GM19099 (cell line): ENCODE measurements around the gene UBASH3A.

ENCODE experiments used
- POLR2A ChIP-seq: IDR thresholded peaks from 3 replicates; pipeline ENCODE4 v1.6.1; 2011; ENCODE audit warnings: low read depth; ENCODE audit not compliant: insufficient read length; ENCODE audit errors: extremely low read depth

UBASH3A gene

GRCh38 chr21:42367367-42368165 is 36.1 kb upstream of the UBASH3A start:
- no peak for TF ChIP-seq POLR2A

- TF ChIP-seq POLR2A = no peak
Observed at GRCh38 chr21:42369821-42370220, 33.9 kb upstream of the UBASH3A start.

GRCh38 chr21:42370894-42371654 is 32.6 kb upstream of the UBASH3A start:
- TF ChIP-seq POLR2A = no peak

GRCh38 chr21:42373196-42373907 is 30.4 kb upstream of the UBASH3A start:
- no peak for TF ChIP-seq POLR2A

- TF ChIP-seq POLR2A = no peak
Observed at GRCh38 chr21:42373908-42374455, 29.7 kb upstream of the UBASH3A start.

- TF ChIP-seq POLR2A = no peak
Observed at GRCh38 chr21:42374457-42374856, 29.2 kb upstream of the UBASH3A start.

GRCh38 chr21:42374864-42375499 is 28.7 kb upstream of the UBASH3A start:
- no peak for TF ChIP-seq POLR2A

- TF ChIP-seq POLR2A = no peak
Observed at GRCh38 chr21:42375506-42375905, 28.2 kb upstream of the UBASH3A start.

- TF ChIP-seq POLR2A = no peak
Observed at GRCh38 chr21:42375966-42376337, 27.8 kb upstream of the UBASH3A start.

- no peak for TF ChIP-seq POLR2A
Observed at GRCh38 chr21:42376338-42376982, 27.2 kb upstream of the UBASH3A start.

- no peak for TF ChIP-seq POLR2A
Observed at GRCh38 chr21:42377211-42377950, 26.3 kb upstream of the UBASH3A start.

- TF ChIP-seq POLR2A = no peak
Observed at GRCh38 chr21:42377951-42378340, 25.8 kb upstream of the UBASH3A start.

GRCh38 chr21:42378418-42378817 is 25.3 kb upstream of the UBASH3A start:
- TF ChIP-seq POLR2A = no peak
